GM10248 (cell line): ENCODE results near the gene ANKRD65.
"Not testable (repeated sequence)": the region's sequence is repeated elsewhere in the genome, so short reads cannot be mapped to it uniquely, and the experiment has no call there.

Experiments
- CTCF ChIA-PET: fragments of 300-600 bp; sonication (Branson Sonifier 250); formaldehyde crosslinking; extraction: SDS; loops from one replicate; lab custom pipeline; 2021; ENCODE audit warnings: antibody characterized with exemption; lab: Yijun Ruan, JAX
- POLR2A ChIA-PET: fragments of 350-650 bp; sonication (Branson Sonifier 250); formaldehyde crosslinking; extraction: SDS; loops from one replicate; lab custom pipeline; 2020; ENCODE audit warnings: antibody characterized with exemption; lab: Yijun Ruan, JAX
- DNase-seq: peaks from one replicate; pipeline ENCODE4 v3.0.0; 2012; ENCODE audit errors: extremely low spot score
- CTCF ChIP-seq: IDR thresholded peaks from 2 replicates; pipeline ENCODE4 v1.5.1; 2012; ENCODE audit warnings: mild to moderate bottlenecking, low read depth; ENCODE audit errors: extremely low read depth, missing control alignments, control extremely low read depth

ANKRD65 gene

GRCh38 chr1:1455934-1456333 lies 34.9 kb upstream of the ANKRD65 start:
- CTCF ChIA-PET: interaction anchor here (1.4 kb wide), 1 partner anchor 15 kb away, joined by 4 read pairs; no protein-coding TSS in a partner anchor
- POLR2A ChIA-PET, DNase-seq: not testable (repeated sequence)

GRCh38 chr1:1455366-1455884 lies 34.3 kb upstream of the ANKRD65 start:
- POLR2A ChIA-PET: no interaction called here
- TF ChIP-seq CTCF: no peak
- CTCF ChIA-PET: interaction anchor here (1.4 kb wide), 1 partner anchor 15 kb away, joined by 4 read pairs; no protein-coding TSS in a partner anchor
- DNase-seq: no peak

GRCh38 chr1:1454286-1455056 lies 33.4 kb upstream of the ANKRD65 start:
- POLR2A ChIA-PET, DNase-seq: not testable (repeated sequence)
- CTCF ChIA-PET: interaction anchor here (1.4 kb wide), 1 partner anchor 14 kb away, joined by 4 read pairs; no protein-coding TSS in a partner anchor

- no peak for TF ChIP-seq CTCF
- no peak for DNase-seq
- CTCF ChIA-PET: interaction anchor here (1.1 kb wide), 1 partner anchor 10 kb away, joined by 3 read pairs; no protein-coding TSS in a partner anchor
- POLR2A ChIA-PET: no interaction called here
Observed at GRCh38 chr1:1452882-1453281, 31.8 kb upstream of the ANKRD65 start.

- CTCF ChIA-PET: interaction anchor here (1.1 to 2.5 kb wide), 2 partner anchors 9 to 12 kb away, joined by 3 to 11 read pairs; no protein-coding TSS in a partner anchor
- DNase-seq, POLR2A ChIA-PET: not testable (repeated sequence)
Observed at GRCh38 chr1:1452365-1452739, 31.3 kb upstream of the ANKRD65 start.

- no peak for TF ChIP-seq CTCF
- ChIA-PET POLR2A (no interaction called here), CTCF (interaction anchor here (2.5 kb wide), 1 partner anchor 11 kb away, joined by 11 read pairs; no protein-coding TSS in a partner anchor)
- no peak for DNase-seq
Observed at GRCh38 chr1:1451696-1452364, 30.8 kb upstream of the ANKRD65 start.

GRCh38 chr1:1450616-1451015 lies 29.5 kb upstream of the ANKRD65 start:
- POLR2A ChIA-PET, DNase-seq: not testable (repeated sequence)
- CTCF ChIA-PET: interaction anchor here (2.5 kb wide), 1 partner anchor 10 kb away, joined by 11 read pairs; no protein-coding TSS in a partner anchor

GRCh38 chr1:1449099-1449739 lies 28.1 kb upstream of the ANKRD65 start, which contains the start of gene ATAD3C:
Gene ATAD3C, plus strand, starts transcription at chr1:1449689. Its CDS starts 995 bp downstream, at chr1:1450684.
- ChIA-PET POLR2A (no interaction called here), CTCF (no interaction called here)
- no peak for DNase-seq
- TF ChIP-seq CTCF: no peak

GRCh38 chr1:1446631-1447030 lies 25.6 kb upstream of the ANKRD65 start:
- DNase-seq, CTCF ChIA-PET, POLR2A ChIA-PET: not testable (repeated sequence)
